RWPE2 (cell line): ENCODE measurements around the gene CNOT6L.
"Not testable (repeated sequence)": the region's sequence is repeated elsewhere in the genome, so short reads cannot be mapped to it uniquely, and the experiment has no call there.

Experiments used
- ATAC-seq: fragments of 200-7000 bp; cut with Tn5 transposase; 3 replicates; pipeline ENCODE4 v1.9.1; 2021; ENCODE audit warnings: low read depth
- DNase-seq: peaks from one replicate; pipeline ENCODE4 v3.0.0-alpha.2; 2020; ENCODE audit warnings: low spot score
- H3K27ac ChIP-seq: fragments of 450-650 bp; 2 replicates; pipeline ENCODE4 v1.5.1; 2017; ENCODE audit warnings: mild to moderate bottlenecking; ENCODE audit not compliant: poor library complexity, severe bottlenecking
- H3K27me3 ChIP-seq: fragments of 250-450 bp; sonication (Bioruptor Pico); 2 replicates; pipeline ENCODE4 v1.5.1; 2021; ENCODE audit warnings: mild to moderate bottlenecking, moderate library complexity; ENCODE audit not compliant: insufficient read depth, poor library complexity, severe bottlenecking
- H3K36me3 ChIP-seq: fragments of 250-450 bp; sonication (Bioruptor Pico); 2 replicates; pipeline ENCODE4 v1.5.1; 2020; ENCODE audit warnings: low read depth, mild to moderate bottlenecking, moderate library complexity
- H3K4me1 ChIP-seq: fragments of 250-450 bp; sonication (Bioruptor Pico); 2 replicates; pipeline ENCODE4 v1.5.1; 2021; ENCODE audit warnings: mild to moderate bottlenecking, moderate library complexity; ENCODE audit not compliant: insufficient read depth, poor library complexity, severe bottlenecking
- H3K4me3 ChIP-seq: fragments of 250-450 bp; sonication (Bioruptor Pico); 2 replicates; pipeline ENCODE4 v1.5.1; 2021; ENCODE audit warnings: mild to moderate bottlenecking, moderate library complexity; ENCODE audit not compliant: severe bottlenecking
- H3K9me3 ChIP-seq: fragments of 250-450 bp; sonication (Bioruptor Pico); 2 replicates; pipeline ENCODE4 v1.5.1; 2021; ENCODE audit warnings: mild to moderate bottlenecking, moderate library complexity; ENCODE audit not compliant: severe bottlenecking
- CTCF ChIP-seq: fragments of 450-650 bp; IDR thresholded peaks from one replicate; pipeline ENCODE4 v1.5.1; 2017; ENCODE audit warnings: mild to moderate bottlenecking, moderate library complexity; ENCODE audit not compliant: poor library complexity, severe bottlenecking

CNOT6L gene

GRCh38 chr4:77728420-77728819 is 90.7 kb downstream of the CNOT6L start:
- H3K4me1 ChIP-seq: no peaks in the 10 kb centered on the region
- DNase-seq (no peak), ATAC-seq (no peak)
- no peak for TF ChIP-seq CTCF
- H3K27ac ChIP-seq: no peak overlapping the region
- H3K36me3 ChIP-seq: peaks cover 36% of the 10 kb centered on the region
- no peaks in the 10 kb centered on the region for H3K27me3 ChIP-seq
- no peak overlapping the region for H3K4me3 ChIP-seq
- no peaks in the 10 kb centered on the region for H3K9me3 ChIP-seq

- H3K4me1 ChIP-seq: no peaks in the 10 kb centered on the region
- no peaks in the 10 kb centered on the region for H3K9me3 ChIP-seq
- no peak for TF ChIP-seq CTCF
- no peak overlapping the region for H3K27ac ChIP-seq
- no peak overlapping the region for H3K4me3 ChIP-seq
- ATAC-seq: no peak
- no peaks in the 10 kb centered on the region for H3K27me3 ChIP-seq
- peaks cover 17% of the 10 kb centered on the region; the same call in 1 of the 2 replicates for H3K36me3 ChIP-seq
- DNase-seq: no peak
Measured at GRCh38 chr4:77721073-77721472, 98.1 kb downstream of the CNOT6L start.

- H3K4me1 ChIP-seq, H3K9me3 ChIP-seq, DNase-seq, H3K4me3 ChIP-seq, H3K27ac ChIP-seq, ATAC-seq, H3K27me3 ChIP-seq: not testable (repeated sequence)
- peaks cover 15% of the 10 kb centered on the region; the same call in 1 of the 2 replicates for H3K36me3 ChIP-seq
Measured at GRCh38 chr4:77718500-77718899, 100.7 kb downstream of the CNOT6L start.

- Histone ChIP-seq H3K9me3 (no peaks in the 10 kb centered on the region), H3K27me3 (no peaks in the 10 kb centered on the region), H3K4me1 (no peaks in the 10 kb centered on the region), H3K27ac (no peak overlapping the region), H3K4me3 (no peak overlapping the region), H3K36me3 (peaks cover 6% of the 10 kb centered on the region; the same call in 1 of the 2 replicates)
- TF ChIP-seq CTCF: no peak
- ATAC-seq: no peak
- DNase-seq: no peak
Measured at GRCh38 chr4:77715414-77716290, 103.5 kb downstream of the CNOT6L start.

GRCh38 chr4:77714514-77714913 is 104.7 kb downstream of the CNOT6L start:
- DNase-seq (no peak), ATAC-seq (no peak)
- H3K4me1 ChIP-seq: no peaks in the 10 kb centered on the region
- H3K9me3 ChIP-seq: no peaks in the 10 kb centered on the region
- no peak overlapping the region for H3K27ac ChIP-seq
- H3K27me3 ChIP-seq: no peaks in the 10 kb centered on the region
- H3K4me3 ChIP-seq: no peak overlapping the region
- peaks cover 6% of the 10 kb centered on the region; the same call in 1 of the 2 replicates for H3K36me3 ChIP-seq
- no peak for TF ChIP-seq CTCF
